SU-DHL-6 (cell line): ENCODE results near the gene HK2.

ENCODE experiments used
- CTCF ChIP-seq: fragments of 200-600 bp; sonication (generic); IDR thresholded peaks from one replicate; pipeline ENCODE4 v1.5.1; 2017; ENCODE audit warnings: antibody characterized with exemption, mild to moderate bottlenecking, low read length, moderate library complexity; ENCODE audit not compliant: insufficient read depth, poor library complexity, severe bottlenecking
- EZH2phosphoT487 ChIP-seq: fragments of 200-600 bp; sonication (generic), shearing (Covaris generic); conservative IDR thresholded peaks from 2 replicates; pipeline ENCODE4 v1.6.1; 2018; ENCODE audit warnings: mild to moderate bottlenecking, antibody characterized with exemption, low read length, moderate library complexity, mixed read lengths

DNA sequence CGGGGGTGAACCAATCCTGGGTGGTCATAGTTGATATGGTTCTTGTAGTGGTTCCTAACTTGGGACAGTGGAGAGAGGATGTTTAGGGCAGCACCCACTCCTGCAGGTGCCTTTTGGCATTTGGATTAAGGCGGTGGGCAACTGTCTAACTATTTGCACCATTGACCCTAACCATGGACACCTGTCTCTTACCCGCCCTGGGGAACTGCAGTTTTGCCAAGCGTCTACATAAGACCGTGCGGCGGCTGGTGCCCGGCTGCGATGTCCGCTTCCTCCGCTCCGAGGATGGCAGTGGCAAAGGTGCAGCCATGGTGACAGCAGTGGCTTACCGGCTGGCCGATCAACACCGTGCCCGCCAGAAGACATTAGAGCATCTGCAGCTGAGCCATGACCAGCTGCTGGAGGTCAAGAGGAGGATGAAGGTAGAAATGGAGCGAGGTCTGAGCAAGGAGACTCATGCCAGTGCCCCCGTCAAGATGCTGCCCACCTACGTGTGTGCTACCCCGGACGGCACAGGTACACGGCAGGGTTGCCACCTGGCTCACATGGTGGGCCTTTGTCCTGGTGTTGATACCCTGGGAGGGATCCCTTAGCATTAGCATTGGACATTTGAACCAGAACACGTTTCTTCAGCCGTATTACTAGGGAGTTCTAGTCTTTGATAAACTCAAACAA is 46.3 kb downstream of the HK2 start:
- no peak for TF ChIP-seq CTCF
- no peak for TF ChIP-seq EZH2phosphoT487
